NCI-H510A treated with DMSO at 0.1 percent for 48 hours (cell line): ENCODE measurements around the gene SCD.

Experiments
- DNase-seq: peaks from one replicate; lab custom pipeline; 2025; lab: John Stamatoyannopoulos, UW

The SCD gene

GRCh38 chr10:100340948-100341847 lies 5.8 kb upstream of the SCD start:
- peak; percentile 27 for DNase-seq

DNA sequence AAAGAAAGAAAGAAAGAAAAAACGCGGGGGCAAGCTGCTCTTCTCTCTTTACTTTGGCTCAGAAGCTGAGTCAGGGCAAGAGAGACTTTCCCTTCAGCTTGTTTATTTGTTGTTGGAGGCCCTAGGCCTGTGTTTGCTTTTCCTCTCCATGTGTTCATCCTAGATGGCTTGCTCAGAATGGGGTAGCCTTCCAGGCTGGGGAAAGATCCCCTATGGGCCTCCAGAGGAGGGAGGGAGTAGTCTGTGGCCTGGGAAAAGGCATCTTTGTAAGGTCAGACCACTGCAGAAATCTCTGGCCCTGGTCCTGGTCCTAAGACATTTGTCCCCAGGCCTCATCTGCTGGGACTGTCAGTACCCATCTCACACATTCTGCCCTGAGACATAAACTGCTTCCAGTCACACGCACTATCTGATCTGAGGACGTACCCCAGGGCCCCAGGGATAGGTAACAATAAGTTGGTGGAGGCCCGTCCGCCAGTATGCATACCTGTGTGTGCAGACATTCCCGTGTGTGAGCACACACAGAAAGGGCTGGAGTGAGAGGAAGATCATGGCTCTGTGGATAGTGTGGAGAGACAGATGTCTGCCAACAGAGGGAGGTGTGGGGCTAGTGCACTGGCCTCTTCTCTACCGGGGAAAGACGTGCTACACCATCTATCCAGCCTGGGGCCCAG lies 4.9 kb upstream of the SCD start:
- peak; percentile 62 for DNase-seq

GRCh38 chr10:100342627-100342972 lies 4.4 kb upstream of the SCD start:
- no peak for DNase-seq

DNA sequence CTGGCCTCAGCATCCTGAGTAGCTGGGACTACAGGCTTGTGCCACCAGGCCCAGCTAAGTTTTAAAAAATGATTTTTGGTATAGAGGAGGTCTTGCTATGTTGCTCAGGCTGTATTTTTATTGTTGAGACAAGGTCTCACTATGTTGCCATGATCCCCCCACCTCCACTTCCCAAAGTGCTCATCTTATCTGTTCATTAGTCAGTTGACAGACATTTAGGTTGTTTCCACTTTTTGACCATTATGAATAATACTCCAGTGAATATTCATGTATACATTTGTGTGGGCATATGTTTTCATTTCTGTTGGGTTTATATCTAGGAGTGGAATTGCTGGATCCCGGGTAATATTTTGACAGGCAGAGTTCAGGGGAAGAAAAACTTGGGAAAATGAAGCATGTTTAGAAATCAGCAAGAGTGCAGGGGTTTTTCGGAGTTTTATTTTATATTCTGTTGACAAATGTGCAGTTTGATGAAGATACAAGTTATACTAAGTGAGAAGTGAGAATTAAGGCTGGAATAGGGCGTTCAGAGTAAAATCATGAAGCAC lies 2.7 kb upstream of the SCD start:
- DNase-seq: no peak

GRCh38 chr10:100345570-100346330 lies 1.3 kb upstream of the SCD start:
- peak; percentile 60 for DNase-seq

DNA sequence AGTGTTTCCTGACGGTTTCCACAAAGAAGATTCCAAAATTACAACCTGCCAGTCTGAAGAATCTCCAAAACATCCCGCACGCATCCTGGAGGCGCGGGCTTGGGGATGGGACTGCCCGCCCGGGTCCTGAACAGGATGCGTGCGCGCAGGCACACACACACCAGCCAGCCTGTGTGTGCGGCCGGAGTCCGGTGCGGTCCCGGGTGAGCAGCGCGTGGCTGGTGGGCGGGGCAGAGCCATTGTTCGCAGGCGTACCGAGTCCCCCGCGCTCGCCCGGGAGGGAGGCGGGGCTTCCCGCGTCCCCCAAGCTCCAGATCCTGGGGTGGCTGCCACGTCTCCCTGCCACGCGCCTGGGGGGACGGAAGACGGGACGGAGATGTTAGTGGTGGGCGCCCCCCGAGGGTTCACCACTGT lies 675 bp upstream of the SCD start:
- DNase-seq: peak; percentile 60

DNA sequence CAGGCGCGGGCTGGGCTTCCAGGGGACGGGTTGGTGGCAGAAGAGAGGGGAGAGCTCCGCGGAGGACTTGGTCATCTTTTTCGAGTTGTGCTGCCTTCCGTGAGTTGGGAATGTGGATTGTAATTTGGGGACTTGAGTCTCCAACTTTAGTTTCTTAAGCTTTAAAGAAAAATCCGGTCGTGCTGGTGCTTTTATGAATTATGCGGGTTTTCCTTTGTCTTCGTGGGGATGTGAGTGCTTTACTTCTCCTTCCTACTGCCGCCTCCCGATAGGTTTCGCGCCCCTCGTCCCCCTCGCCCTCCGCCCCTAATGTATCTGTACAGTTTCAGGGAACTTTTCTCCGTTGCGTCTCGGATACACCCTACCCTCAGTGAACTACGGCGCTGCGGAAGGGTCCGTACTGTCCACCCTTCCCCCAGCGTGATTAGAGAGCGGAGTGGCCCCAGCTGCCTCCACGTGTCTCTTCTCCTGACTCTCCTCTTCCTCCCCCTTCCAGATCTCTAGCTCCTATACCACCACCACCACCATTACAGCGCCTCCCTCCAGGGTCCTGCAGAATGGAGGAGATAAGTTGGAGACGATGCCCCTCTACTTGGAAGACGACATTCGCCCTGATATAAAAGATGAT lies 649 bp downstream of the SCD start:
- peak; percentile 34 for DNase-seq

DNA sequence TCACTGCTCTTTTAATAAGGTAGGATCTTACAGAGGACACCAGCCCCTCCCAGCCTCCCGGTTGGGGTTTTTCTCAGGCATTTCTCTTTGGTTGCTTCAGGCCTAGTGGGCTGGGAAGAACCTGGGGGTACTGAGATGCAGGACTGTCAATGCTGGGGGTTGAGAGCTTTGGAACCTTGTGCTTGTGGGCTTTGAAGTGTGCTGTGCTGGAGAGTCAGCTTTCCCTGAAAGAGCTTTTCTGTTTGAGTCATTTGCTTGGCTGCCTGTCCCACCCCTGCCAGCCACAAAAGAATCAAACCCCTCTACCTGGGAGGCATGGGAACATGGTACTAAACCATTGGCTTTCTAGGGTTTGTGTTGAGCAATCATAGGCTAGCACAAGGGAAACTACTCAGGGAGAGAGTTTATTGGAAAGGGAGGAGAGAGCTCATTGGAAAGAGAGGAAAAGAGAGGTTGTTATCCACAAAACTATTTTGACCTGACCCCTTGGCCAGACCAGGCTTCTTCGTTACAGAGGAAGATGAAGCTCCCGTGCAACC lies 1.4 kb downstream of the SCD start:
- no peak for DNase-seq

GRCh38 chr10:100349087-100349486 lies 2.1 kb downstream of the SCD start:
- DNase-seq: no peak

DNA sequence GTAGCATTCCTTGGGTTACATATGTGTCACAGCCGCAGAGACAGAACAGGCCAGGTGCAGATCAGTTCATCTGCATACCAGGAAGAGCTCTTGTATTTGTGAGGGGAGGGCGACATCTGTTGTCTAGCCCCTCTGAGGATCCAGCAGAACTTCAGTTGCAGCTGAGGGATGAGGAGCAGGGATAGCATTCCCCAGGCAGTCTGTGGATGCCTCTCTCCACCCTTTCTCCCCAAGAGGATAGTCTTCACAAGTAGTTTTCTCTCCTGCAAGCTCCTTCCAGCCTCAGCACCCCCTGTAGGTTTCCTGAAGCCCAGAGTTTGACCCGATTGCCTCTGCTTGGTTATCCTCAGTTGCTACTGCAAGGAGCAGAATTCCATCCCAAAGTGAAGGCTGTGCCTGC lies 2.6 kb downstream of the SCD start:
- no peak for DNase-seq

DNA sequence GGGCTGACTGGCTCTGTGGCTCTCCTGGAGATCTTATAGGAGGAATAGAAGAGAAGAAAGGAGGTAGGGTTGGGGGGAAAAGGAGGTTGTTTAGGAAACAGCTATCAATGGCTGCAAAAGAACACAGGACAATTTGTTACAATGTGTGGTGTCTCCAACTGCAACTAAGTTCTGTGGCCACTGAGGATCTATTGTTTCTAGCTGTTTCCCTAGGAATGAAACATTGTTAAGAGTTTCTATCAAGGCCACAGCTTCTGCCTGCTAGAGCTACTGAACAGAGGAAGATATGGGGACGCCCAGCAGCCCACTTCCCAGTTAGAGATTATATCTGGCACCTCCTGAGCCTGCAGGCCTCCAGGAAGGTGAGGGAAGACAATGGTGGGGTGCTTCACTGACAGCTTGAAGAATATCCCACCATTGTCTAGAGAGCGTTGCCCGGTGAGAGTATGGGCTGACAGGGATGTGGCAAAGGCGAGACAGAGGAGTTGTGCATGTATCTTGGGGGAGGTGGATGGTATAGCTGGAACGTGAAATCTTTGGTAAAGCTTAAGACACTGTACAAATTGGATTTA lies 4.0 kb downstream of the SCD start:
- DNase-seq: no peak

- no peak for DNase-seq
These were observed 6.9 kb downstream of the SCD start for GRCh38 chr10:100353770-100354485.

DNA sequence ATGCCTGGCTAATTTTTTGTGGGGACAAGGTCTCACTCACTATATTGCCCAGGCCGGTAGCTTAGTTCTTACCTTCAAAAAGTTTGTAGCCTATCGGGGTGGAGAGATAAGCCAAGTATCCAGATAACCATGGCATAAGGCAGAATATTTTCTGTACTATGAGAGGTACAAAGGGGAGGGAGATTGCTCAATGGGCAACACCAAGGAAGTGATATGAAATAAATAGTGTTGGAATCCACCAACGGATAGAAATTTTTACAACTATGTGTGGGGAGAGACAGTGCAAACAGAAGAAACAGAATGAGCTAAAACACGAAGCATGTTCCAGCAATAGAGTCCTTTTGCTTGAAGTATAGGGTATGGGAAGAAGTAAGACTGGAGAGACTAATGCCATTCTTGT lies 8.1 kb downstream of the SCD start:
- no peak for DNase-seq

GRCh38 chr10:100356067-100357017 lies 9.3 kb downstream of the SCD start:
- DNase-seq: no peak

GRCh38 chr10:100357059-100357858 lies 10.2 kb downstream of the SCD start:
- no peak for DNase-seq

DNA sequence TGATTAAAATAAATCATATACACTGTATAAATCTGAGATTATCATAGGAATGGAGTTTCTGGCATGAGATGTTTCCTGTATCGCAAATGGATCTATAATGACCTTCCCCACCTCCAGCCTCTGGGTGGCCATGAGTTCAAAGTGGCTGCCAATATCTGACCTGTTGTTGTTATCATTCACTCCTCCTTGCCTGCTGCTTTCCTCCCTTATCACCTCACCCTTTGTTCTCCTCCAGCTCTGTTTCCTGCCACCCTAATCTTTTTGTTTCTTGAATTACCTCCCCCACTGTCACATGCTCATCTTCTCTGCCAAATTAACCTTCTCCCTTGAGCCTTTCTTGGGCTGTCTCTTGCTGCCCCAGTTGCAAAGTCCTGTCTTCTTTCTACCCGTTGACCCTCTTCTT lies 12.0 kb downstream of the SCD start:
- no peak for DNase-seq

- no peak for DNase-seq
These were observed 12.6 kb downstream of the SCD start for GRCh38 chr10:100359529-100360150.

DNA sequence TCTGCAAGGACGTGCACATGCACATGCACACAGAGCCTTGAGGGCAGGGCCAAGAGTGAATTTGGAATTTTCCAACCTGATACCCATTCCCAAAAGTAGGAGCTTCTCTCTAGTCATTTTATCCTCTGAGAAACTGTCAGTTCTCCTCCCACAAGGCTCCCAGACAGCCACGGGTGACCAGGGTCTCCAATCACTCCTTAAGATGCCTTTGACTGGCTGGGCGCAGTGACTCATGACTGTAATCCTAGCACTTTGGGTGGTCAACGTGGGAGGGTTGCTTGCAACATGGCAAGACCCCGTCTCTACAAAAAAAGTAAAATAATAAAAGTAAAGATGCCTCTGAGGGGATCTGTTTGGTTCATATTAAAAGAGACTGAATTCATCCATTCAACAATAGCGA lies 13.2 kb downstream of the SCD start:
- DNase-seq: no peak
